Transverse colon (tissue), 4 donors: ENCODE data around the gene SLC7A9.

Source experiments
- CTCF ChIP-seq, 5 experiments: fragments of 200-600 bp in 3 of 5; fragments of 450-650 bp in 2 of 5; sonication (generic) in 3 of 5; IDR thresholded peaks; 1 replicate in 2 of 5; 2 replicates in 3 of 5; pipeline ENCODE4 v1.5.1; 2016 to 2017; ENCODE audit warnings: antibody characterized with exemption in 5 of 5, inconsistent platforms in 3 of 5, mild to moderate bottlenecking in 2 of 5, moderate library complexity in 1 of 5
- EP300 ChIP-seq: sonication (generic); formaldehyde crosslinking; IDR thresholded peaks from one replicate; pipeline ENCODE4 v1.6.1; 2017; ENCODE audit warnings: antibody characterized with exemption, low read depth
- POLR2A ChIP-seq: fragments of 450-650 bp; IDR thresholded peaks from one replicate; pipeline ENCODE4 v1.6.1; 2016; ENCODE audit warnings: antibody characterized with exemption, mild to moderate bottlenecking, moderate library complexity
- POLR2AphosphoS5 ChIP-seq, 3 donors: sonication (generic); formaldehyde crosslinking; IDR thresholded peaks; one replicate each; pipeline ENCODE4 v1.6.1; 2016; ENCODE audit warnings: antibody characterized with exemption in 3 of 3

GRCh38 chr19:32878988-32879387 is 9.4 kb upstream of the SLC7A9 start:
- no peak for TF ChIP-seq CTCF (IDR thresholded peaks at IDR 0.05)
- no peak for TF ChIP-seq POLR2A
- no peak for TF ChIP-seq EP300
- no peak for TF ChIP-seq POLR2AphosphoS5 (IDR thresholded peaks at IDR 0.05)
